ENCODE measurements around the gene GSK3A. TPM values are rescaled to one million over a fixed set of nuclear protein-coding genes. Genes with fewer than 3 reads are reported as not detected.

The GSK3A gene
- polyA plus RNA-seq, 4 donors: 48.5 to 73.0 (median 70.6) TPM

- Histone ChIP-seq H3K36me3 (ENCODE audit: control insufficient read depth in 3 of 3, insufficient read depth in 2 of 3, low read depth in 1 of 3, low read length in 3 of 3) (peaks cover 0 to 42% (median 0%) of the 10 kb centered on the region in 3 donors), H3K27me3 (ENCODE audit: control insufficient read depth in 3 of 3, insufficient read depth in 3 of 3, low read length in 3 of 3) (no peaks in the 10 kb centered on the region), H3K4me1 (ENCODE audit: control insufficient read depth in 3 of 3, insufficient read depth in 2 of 3, low read depth in 1 of 3, low read length in 2 of 3) (peaks cover 6 to 55% (median 10%) of the 10 kb centered on the region in 3 donors), H3K9me3 (ENCODE audit: control insufficient read depth in 2 of 2, insufficient read depth in 1 of 2, low read depth in 1 of 2, low read length in 1 of 2) (no peaks in the 10 kb centered on the region), H3K27ac (ENCODE audit: low read depth in 1 of 3, low read length in 2 of 3) (peak overlapping the region in 2 of 3 donors; percentile 77 to 79), H3K4me3 (ENCODE audit: low read depth in 1 of 3, low read length in 3 of 3) (no peak overlapping the region)
- no peak for FAIRE-seq
- 62 to 73% (median 65%) methylated on average over 5 of the region's 5 CpGs for WGBS, 3 donors
- peak in 1 of 2 donors; percentile 48 for DNase-seq
Measured at GRCh38 chr19:42278452-42279154, 36.2 kb upstream of the GSK3A start.

- DNase-seq: no peak
- Histone ChIP-seq H3K27ac (ENCODE audit: low read depth in 1 of 3, low read length in 2 of 3) (peak overlapping the region in 2 of 3 donors; percentile 77 to 79), H3K9me3 (ENCODE audit: control insufficient read depth in 2 of 2, insufficient read depth in 1 of 2, low read depth in 1 of 2, low read length in 1 of 2) (no peaks in the 10 kb centered on the region), H3K4me1 (ENCODE audit: control insufficient read depth in 3 of 3, insufficient read depth in 2 of 3, low read depth in 1 of 3, low read length in 2 of 3) (peaks cover 6 to 50% (median 9%) of the 10 kb centered on the region in 3 donors), H3K27me3 (ENCODE audit: control insufficient read depth in 3 of 3, insufficient read depth in 3 of 3, low read length in 3 of 3) (no peaks in the 10 kb centered on the region), H3K4me3 (ENCODE audit: low read depth in 1 of 3, low read length in 3 of 3) (no peak overlapping the region), H3K36me3 (ENCODE audit: control insufficient read depth in 3 of 3, insufficient read depth in 2 of 3, low read depth in 1 of 3, low read length in 3 of 3) (peaks cover 0 to 49% (median 1%) of the 10 kb centered on the region in 3 donors)
- WGBS, 3 donors: 31 to 47% (median 46%) methylated on average over 10 of the region's 10 CpGs
- FAIRE-seq: no peak
Measured at GRCh38 chr19:42277821-42278451, 35.5 kb upstream of the GSK3A start.

- DNase-seq: no peak
- peaks cover 3 to 60% (median 7%) of the 10 kb centered on the region in 3 donors for H3K36me3 ChIP-seq (ENCODE audit: control insufficient read depth in 3 of 3, insufficient read depth in 2 of 3, low read depth in 1 of 3, low read length in 3 of 3)
- peaks cover 4 to 42% (median 7%) of the 10 kb centered on the region in 3 donors for H3K4me1 ChIP-seq (ENCODE audit: control insufficient read depth in 3 of 3, insufficient read depth in 2 of 3, low read depth in 1 of 3, low read length in 2 of 3)
- FAIRE-seq: no peak
- 77 to 96% (median 80%) methylated on average over 4 of the region's 4 CpGs for WGBS, 3 donors
- no peaks in the 10 kb centered on the region for H3K9me3 ChIP-seq (ENCODE audit: control insufficient read depth in 2 of 2, insufficient read depth in 1 of 2, low read depth in 1 of 2, low read length in 1 of 2)
- H3K27ac ChIP-seq (ENCODE audit: low read depth in 1 of 3, low read length in 2 of 3): no peak overlapping the region
- no peak overlapping the region for H3K4me3 ChIP-seq (ENCODE audit: low read depth in 1 of 3, low read length in 3 of 3)
- no peaks in the 10 kb centered on the region for H3K27me3 ChIP-seq (ENCODE audit: control insufficient read depth in 3 of 3, insufficient read depth in 3 of 3, low read length in 3 of 3)
Measured at GRCh38 chr19:42276821-42277220, 34.4 kb upstream of the GSK3A start.

GRCh38 chr19:42276284-42276683 lies 33.9 kb upstream of the GSK3A start:
- H3K36me3 ChIP-seq (ENCODE audit: control insufficient read depth in 3 of 3, insufficient read depth in 2 of 3, low read depth in 1 of 3, low read length in 3 of 3): peaks cover 3 to 66% (median 7%) of the 10 kb centered on the region in 3 donors
- H3K9me3 ChIP-seq (ENCODE audit: control insufficient read depth in 2 of 2, insufficient read depth in 1 of 2, low read depth in 1 of 2, low read length in 1 of 2): no peaks in the 10 kb centered on the region
- no peak for DNase-seq
- 63 to 68% (median 68%) methylated on average over 3 of the region's 3 CpGs for WGBS, 3 donors
- no peaks in the 10 kb centered on the region for H3K27me3 ChIP-seq (ENCODE audit: control insufficient read depth in 3 of 3, insufficient read depth in 3 of 3, low read length in 3 of 3)
- FAIRE-seq: no peak
- no peak overlapping the region for H3K4me3 ChIP-seq (ENCODE audit: low read depth in 1 of 3, low read length in 3 of 3)
- H3K4me1 ChIP-seq (ENCODE audit: control insufficient read depth in 3 of 3, insufficient read depth in 2 of 3, low read depth in 1 of 3, low read length in 2 of 3): peaks cover 0 to 42% (median 3%) of the 10 kb centered on the region in 3 donors
- no peak overlapping the region for H3K27ac ChIP-seq (ENCODE audit: low read depth in 1 of 3, low read length in 2 of 3)

- no peak overlapping the region for H3K27ac ChIP-seq (ENCODE audit: low read depth in 1 of 3, low read length in 2 of 3)
- H3K27me3 ChIP-seq (ENCODE audit: control insufficient read depth in 3 of 3, insufficient read depth in 3 of 3, low read length in 3 of 3): no peaks in the 10 kb centered on the region
- no peak for DNase-seq
- WGBS, 3 donors: 91 to 95% (median 92%) methylated on average over 3 of the region's 3 CpGs
- no peak for FAIRE-seq
- no peaks in the 10 kb centered on the region for H3K9me3 ChIP-seq (ENCODE audit: control insufficient read depth in 2 of 2, insufficient read depth in 1 of 2, low read depth in 1 of 2, low read length in 1 of 2)
- peaks cover 0 to 47% (median 6%) of the 10 kb centered on the region in 3 donors for H3K4me1 ChIP-seq (ENCODE audit: control insufficient read depth in 3 of 3, insufficient read depth in 2 of 3, low read depth in 1 of 3, low read length in 2 of 3)
- H3K4me3 ChIP-seq (ENCODE audit: low read depth in 1 of 3, low read length in 3 of 3): no peak overlapping the region
- peaks cover 3 to 66% (median 7%) of the 10 kb centered on the region in 3 donors for H3K36me3 ChIP-seq (ENCODE audit: control insufficient read depth in 3 of 3, insufficient read depth in 2 of 3, low read depth in 1 of 3, low read length in 3 of 3)
Measured at GRCh38 chr19:42275517-42275916, 33.1 kb upstream of the GSK3A start.

- Histone ChIP-seq H3K4me3 (ENCODE audit: low read depth in 1 of 3, low read length in 3 of 3) (no peak overlapping the region), H3K27ac (ENCODE audit: low read depth in 1 of 3, low read length in 2 of 3) (no peak overlapping the region), H3K36me3 (ENCODE audit: control insufficient read depth in 3 of 3, insufficient read depth in 2 of 3, low read depth in 1 of 3, low read length in 3 of 3) (peaks cover 3 to 66% (median 7%) of the 10 kb centered on the region in 3 donors), H3K4me1 (ENCODE audit: control insufficient read depth in 3 of 3, insufficient read depth in 2 of 3, low read depth in 1 of 3, low read length in 2 of 3) (peaks cover 0 to 51% (median 6%) of the 10 kb centered on the region in 3 donors), H3K9me3 (ENCODE audit: control insufficient read depth in 2 of 2, insufficient read depth in 1 of 2, low read depth in 1 of 2, low read length in 1 of 2) (no peaks in the 10 kb centered on the region), H3K27me3 (ENCODE audit: control insufficient read depth in 3 of 3, insufficient read depth in 3 of 3, low read length in 3 of 3) (no peaks in the 10 kb centered on the region)
- FAIRE-seq: no peak
- 69 to 75% (median 69%) methylated on average over 7 of the region's 7 CpGs for WGBS, 3 donors
- DNase-seq: no peak
Measured at GRCh38 chr19:42275103-42275502, 32.7 kb upstream of the GSK3A start.

- H3K4me1 ChIP-seq (ENCODE audit: control insufficient read depth in 3 of 3, insufficient read depth in 2 of 3, low read depth in 1 of 3, low read length in 2 of 3): peaks cover 0 to 48% (median 3%) of the 10 kb centered on the region in 3 donors
- no peaks in the 10 kb centered on the region for H3K9me3 ChIP-seq (ENCODE audit: control insufficient read depth in 2 of 2, insufficient read depth in 1 of 2, low read depth in 1 of 2, low read length in 1 of 2)
- DNase-seq: no peak
- no peak overlapping the region for H3K27ac ChIP-seq (ENCODE audit: low read depth in 1 of 3, low read length in 2 of 3)
- no peak overlapping the region for H3K4me3 ChIP-seq (ENCODE audit: low read depth in 1 of 3, low read length in 3 of 3)
- no peaks in the 10 kb centered on the region for H3K27me3 ChIP-seq (ENCODE audit: control insufficient read depth in 3 of 3, insufficient read depth in 3 of 3, low read length in 3 of 3)
- no peak for FAIRE-seq
- H3K36me3 ChIP-seq (ENCODE audit: control insufficient read depth in 3 of 3, insufficient read depth in 2 of 3, low read depth in 1 of 3, low read length in 3 of 3): peaks cover 3 to 65% (median 7%) of the 10 kb centered on the region in 3 donors
- 92 to 95% (median 93%) methylated on average over 22 of the region's 22 CpGs for WGBS, 3 donors
Measured at GRCh38 chr19:42274065-42274682, 31.8 kb upstream of the GSK3A start.

- H3K36me3 ChIP-seq (ENCODE audit: control insufficient read depth in 3 of 3, insufficient read depth in 2 of 3, low read depth in 1 of 3, low read length in 3 of 3): peaks cover 3 to 63% (median 7%) of the 10 kb centered on the region in 3 donors
- H3K27me3 ChIP-seq (ENCODE audit: control insufficient read depth in 3 of 3, insufficient read depth in 3 of 3, low read length in 3 of 3): no peaks in the 10 kb centered on the region
- H3K27ac ChIP-seq (ENCODE audit: low read depth in 1 of 3, low read length in 2 of 3): no peak overlapping the region
- DNase-seq (no peak), FAIRE-seq (no peak)
- no peak overlapping the region for H3K4me3 ChIP-seq (ENCODE audit: low read depth in 1 of 3, low read length in 3 of 3)
- WGBS, 3 donors: 95 to 96% (median 96%) methylated on average over 38 to 43 of the region's 43 CpGs
- peaks cover 0 to 42% (median 3%) of the 10 kb centered on the region in 3 donors for H3K4me1 ChIP-seq (ENCODE audit: control insufficient read depth in 3 of 3, insufficient read depth in 2 of 3, low read depth in 1 of 3, low read length in 2 of 3)
- no peaks in the 10 kb centered on the region for H3K9me3 ChIP-seq (ENCODE audit: control insufficient read depth in 2 of 2, insufficient read depth in 1 of 2, low read depth in 1 of 2, low read length in 1 of 2)
Measured at GRCh38 chr19:42273407-42274064, 31.1 kb upstream of the GSK3A start.
